A673 (cell line): ENCODE data around the gene HOXD4. TPM values are rescaled to one million over a fixed set of nuclear protein-coding genes. Genes with fewer than 3 reads are reported as not detected.

ENCODE experiments used
- BruUV-seq: library from RNA; stranded (reverse); fragments of 400-500 nt; replicated peaks from 2 replicates; lab custom pipeline; 2021; lab: Mats Ljungman, UMichigan
- CTCF ChIA-PET: fragments of 300-600 bp; sonication (Branson Sonifier 250); formaldehyde crosslinking; loops from one replicate; lab custom pipeline; 2022; ENCODE audit warnings: antibody characterized with exemption; lab: Charles Lee
- POLR2A ChIA-PET: fragments of 300-600 bp; sonication (Branson Sonifier 250); formaldehyde crosslinking; loops from one replicate; lab custom pipeline; 2022; ENCODE audit warnings: antibody characterized with exemption; ENCODE audit not compliant: low non-redundant PET; lab: Charles Lee
- DNase-seq: peaks from one replicate; pipeline ENCODE4 v3.0.0-alpha.2; 2015; ENCODE audit warnings: low spot score
- H3K27ac ChIP-seq: fragments of 200-600 bp; sonication (generic); 2 replicates; pipeline ENCODE4 v1.5.1; 2016; ENCODE audit warnings: mixed run types, low read depth, mild to moderate bottlenecking, mixed read lengths, antibody characterized with exemption, low read length; ENCODE audit not compliant: poor library complexity, severe bottlenecking
- H3K27me3 ChIP-seq: fragments of 200-600 bp; sonication (generic); replicated peaks from 2 replicates; pipeline ENCODE4 v1.6.1; 2017; ENCODE audit warnings: mixed run types, low read depth, mild to moderate bottlenecking, mixed read lengths, antibody characterized with exemption, low read length; ENCODE audit not compliant: insufficient read depth, poor library complexity
- H3K36me3 ChIP-seq: fragments of 200-600 bp; sonication (generic); 2 replicates; pipeline ENCODE4 v1.6.1; 2016; ENCODE audit warnings: mixed run types, mild to moderate bottlenecking, mixed read lengths, antibody characterized with exemption, low read length; ENCODE audit not compliant: insufficient read depth, poor library complexity, severe bottlenecking
- H3K4me1 ChIP-seq: fragments of 200-600 bp; sonication (generic); 2 replicates; pipeline ENCODE4 v1.6.1; 2017; ENCODE audit warnings: mixed run types, mild to moderate bottlenecking, mixed read lengths, antibody characterized with exemption, low read length; ENCODE audit not compliant: insufficient read depth, poor library complexity, severe bottlenecking
- H3K4me3 ChIP-seq: fragments of 200-600 bp; sonication (generic); 2 replicates; pipeline ENCODE4 v1.5.1; 2016; ENCODE audit warnings: low read depth, mixed run types, mild to moderate bottlenecking, mixed read lengths, low read length; ENCODE audit not compliant: poor library complexity, severe bottlenecking
- H3K9me3 ChIP-seq: fragments of 200-600 bp; sonication (generic); 2 replicates; pipeline ENCODE4 v1.6.1; 2016; ENCODE audit warnings: mixed run types, low read depth, mild to moderate bottlenecking, mixed read lengths, antibody characterized with exemption, low read length; ENCODE audit not compliant: poor library complexity, severe bottlenecking
- CTCF ChIP-seq: fragments of 300-800, 200-600 bp; sonication (generic); conservative IDR thresholded peaks from 2 replicates; pipeline ENCODE4 v1.5.1; 2017; ENCODE audit warnings: low read depth, mild to moderate bottlenecking, antibody characterized with exemption, low read length, moderate library complexity, mixed read lengths
- EZH2 ChIP-seq: fragments of 200-600 bp; sonication (generic); IDR thresholded peaks from 2 replicates; pipeline ENCODE4 v1.6.1; 2017; ENCODE audit warnings: borderline replicate concordance, low read depth, mild to moderate bottlenecking, mixed read lengths, antibody characterized with exemption, low read length; ENCODE audit not compliant: poor library complexity, severe bottlenecking
- intact Hi-C: fragments of 100-400 bp; cut with micrococcal nuclease; formaldehyde crosslinking; loops from one replicate; pipeline ENCODE4 v1.10.0; 2022; ENCODE audit not compliant: unreplicated experiment
- total RNA-seq: library from RNA; stranded (reverse); gene quantifications from 2 replicates; pipeline ENCODE4 v1.2.3, GENCODE V29; 2021

Gene HOXD4
- total RNA-seq, 1 experiment from 2014 or later: 30.8 TPM

- intact Hi-C loops: no loop called here
- Histone ChIP-seq H3K36me3 (peaks cover 3% of the 10 kb centered on the region), H3K4me1 (peaks cover 17% of the 10 kb centered on the region), H3K27ac (no peak overlapping the region), H3K9me3 (no peaks in the 10 kb centered on the region), H3K4me3 (no peak overlapping the region), H3K27me3 (no peaks in the 10 kb centered on the region)
- ChIA-PET POLR2A (no interaction called here), CTCF (no interaction called here)
- no peak for DNase-seq
- TF ChIP-seq EZH2: no peak
- TF ChIP-seq CTCF: no peak
- BruUV-seq: no TSS peak
These were observed 17.8 kb downstream of the HOXD4 start for GRCh38 chr2:176169181-176169580.

DNA sequence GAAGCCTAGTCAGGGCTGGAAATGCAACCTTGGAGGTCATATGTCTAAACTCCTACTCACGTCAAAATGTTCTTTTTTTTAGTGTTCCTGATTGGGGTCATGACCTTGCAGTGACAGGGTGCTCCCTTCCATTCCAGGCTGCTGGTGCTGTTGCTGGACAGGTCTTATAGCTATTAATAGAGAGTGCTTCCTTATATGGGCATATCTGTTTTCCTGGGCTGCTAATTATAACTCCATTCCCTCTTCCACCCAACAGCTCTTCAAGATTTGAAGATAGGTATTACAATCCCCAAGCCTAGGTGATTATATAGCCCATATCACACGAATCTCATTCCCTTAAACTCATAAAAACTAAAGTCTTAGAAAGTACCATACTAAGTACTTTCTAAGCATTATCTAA is 18.4 kb downstream of the HOXD4 start:
- intact Hi-C loops: no loop called here
- Histone ChIP-seq H3K27me3 (no peaks in the 10 kb centered on the region), H3K4me1 (peaks cover 21% of the 10 kb centered on the region), H3K9me3 (no peaks in the 10 kb centered on the region), H3K27ac (no peak overlapping the region), H3K4me3 (no peak overlapping the region), H3K36me3 (peaks cover 2% of the 10 kb centered on the region)
- no peak for DNase-seq
- ChIA-PET POLR2A (no interaction called here), CTCF (no interaction called here)
- BruUV-seq: no TSS peak
- no peak for TF ChIP-seq EZH2
- TF ChIP-seq CTCF: no peak

GRCh38 chr2:176170602-176171305 is 19.4 kb downstream of the HOXD4 start:
- POLR2A ChIA-PET: no interaction called here
- BruUV-seq: no TSS peak
- H3K27ac ChIP-seq: peak overlapping the region; percentile 37

More at GRCh38 chr2:176170602-176171305, 19.4 kb downstream of the HOXD4 start:
- Histone ChIP-seq H3K27me3 (no peaks in the 10 kb centered on the region), H3K4me3 (no peak overlapping the region), H3K9me3 (no peaks in the 10 kb centered on the region), H3K4me1 (peaks cover 31% of the 10 kb centered on the region), H3K36me3 (no peaks in the 10 kb centered on the region)
- CTCF ChIA-PET: interaction anchor here (0.9 kb wide), 1 partner anchor 284 kb away, joined by 3 read pairs; no protein-coding TSS in a partner anchor
- intact Hi-C loops: no loop called here
- no peak for DNase-seq
- TF ChIP-seq EZH2 (no peak), CTCF (no peak)
